GM18873 (cell line): Measurements from ENCODE around the gene GSAP.
"Not testable (repeated sequence)": the region's sequence is repeated elsewhere in the genome, so short reads cannot be mapped to it uniquely, and the experiment has no call there.

Experiments
- ATAC-seq: cut with Tn5 transposase; IDR thresholded peaks from one replicate; pipeline ENCODE4 v1.9.1; 2021; ENCODE audit warnings: mild to moderate bottlenecking, moderate library complexity, moderate number of reproducible peaks; ENCODE audit not compliant: unreplicated experiment, low FRiP score

GSAP gene

GRCh38 chr7:77367976-77368375, 48.2 kb downstream of the GSAP start:
- ATAC-seq, result no peak

- no peak for ATAC-seq
Measured at GRCh38 chr7:77362905-77363304, 53.2 kb downstream of the GSAP start.

GRCh38 chr7:77360969-77361368, 55.2 kb downstream of the GSAP start:
- no peak for ATAC-seq

GRCh38 chr7:77360104-77360503, 56.0 kb downstream of the GSAP start:
- ATAC-seq, result no peak

- no peak for ATAC-seq
Measured at GRCh38 chr7:77359599-77359998, 56.5 kb downstream of the GSAP start.

GRCh38 chr7:77354914-77355313, 61.2 kb downstream of the GSAP start:
- ATAC-seq, result no peak

GRCh38 chr7:77354484-77354883, 61.7 kb downstream of the GSAP start:
- no peak for ATAC-seq

- no peak for ATAC-seq
Measured at GRCh38 chr7:77353911-77354310, 62.2 kb downstream of the GSAP start.

GRCh38 chr7:77353407-77353721, 62.8 kb downstream of the GSAP start:
- no peak for ATAC-seq

GRCh38 chr7:77352665-77353406, 63.3 kb downstream of the GSAP start:
- no peak for ATAC-seq

GRCh38 chr7:77351539-77352004, 64.6 kb downstream of the GSAP start:
- ATAC-seq, result peak; percentile 88

GRCh38 chr7:77349141-77349540, 67.0 kb downstream of the GSAP start:
- no peak for ATAC-seq

- ATAC-seq, result no peak
Measured at GRCh38 chr7:77348371-77348813, 67.8 kb downstream of the GSAP start.

GRCh38 chr7:77346441-77346840, 69.7 kb downstream of the GSAP start:
- ATAC-seq, result no peak

GRCh38 chr7:77345426-77345825, 70.7 kb downstream of the GSAP start:
- ATAC-seq, result not testable (repeated sequence)

- no peak for ATAC-seq
Measured at GRCh38 chr7:77339726-77340125, 76.4 kb downstream of the GSAP start.

GRCh38 chr7:77338883-77339629, 77.1 kb downstream of the GSAP start:
- no peak for ATAC-seq

GRCh38 chr7:77338260-77338659, 77.9 kb downstream of the GSAP start:
- no peak for ATAC-seq

GRCh38 chr7:77337456-77337990, 78.6 kb downstream of the GSAP start:
- no peak for ATAC-seq

- no peak for ATAC-seq
Measured at GRCh38 chr7:77335581-77335980, 80.6 kb downstream of the GSAP start.

GRCh38 chr7:77334039-77334438, 82.1 kb downstream of the GSAP start:
- not testable (repeated sequence) for ATAC-seq
